Measurements from ENCODE around the gene ANKS1A.

- no peak for TF ChIP-seq SUZ12 (IDR thresholded peaks at IDR 0.05; ENCODE audit: extremely low read depth, insufficient read depth, insufficient read length)
- no peak for TF ChIP-seq ZNF274 (IDR thresholded peaks at IDR 0.05; ENCODE audit: low read depth, low read length)
These were observed 165.2 kb downstream of the ANKS1A start for GRCh38 chr6:35054106-35054742.
